Liver (tissue), 9 donors: ENCODE measurements around the gene XG. TPM values are rescaled to one million over a fixed set of nuclear protein-coding genes. Genes with fewer than 3 reads are reported as not detected.

Source experiments
- DNase-seq: peaks from one replicate; pipeline ENCODE4 v3.0.0-alpha.2; 2017; ENCODE audit warnings: low spot score
- H3K27ac ChIP-seq, 2 donors: one replicate each; pipeline ENCODE4 v1.7.0; 2013; ENCODE audit warnings: inconsistent platforms in 2 of 2, low read length in 2 of 2, control low read depth in 1 of 2, low read depth in 1 of 2, mild to moderate bottlenecking in 1 of 2
- H3K27me3 ChIP-seq, 4 donors: one replicate each; pipeline versions ENCODE4 v1.6.1 to v1.7.0; 2013; ENCODE audit warnings: low read length in 3 of 4, inconsistent platforms in 1 of 4, mild to moderate bottlenecking in 1 of 4, moderate library complexity in 1 of 4; ENCODE audit not compliant: control insufficient read depth in 4 of 4, insufficient read depth in 4 of 4
- H3K36me3 ChIP-seq, 4 donors: one replicate each; pipeline versions ENCODE4 v1.6.1 to v1.7.0; 2013; ENCODE audit warnings: low read length in 3 of 4, mild to moderate bottlenecking in 3 of 4, low read depth in 1 of 4, moderate library complexity in 1 of 4; ENCODE audit not compliant: control insufficient read depth in 4 of 4, insufficient read depth in 3 of 4
- H3K4me1 ChIP-seq, 4 donors: one replicate each; pipeline versions ENCODE4 v1.6.1 to v1.7.0; 2013; ENCODE audit warnings: low read length in 3 of 4, mild to moderate bottlenecking in 3 of 4, moderate library complexity in 1 of 4; ENCODE audit not compliant: control insufficient read depth in 4 of 4, insufficient read depth in 4 of 4
- H3K4me3 ChIP-seq, 3 donors: one replicate each; pipeline versions ENCODE4 v1.6.1 to v1.7.0; 2013; ENCODE audit warnings: low read length in 3 of 3, control low read depth in 1 of 3, low read depth in 1 of 3, mild to moderate bottlenecking in 1 of 3
- H3K9ac ChIP-seq, 2 donors: one replicate each; pipeline ENCODE4 v1.7.0; 2013; ENCODE audit warnings: low read length in 2 of 2, mild to moderate bottlenecking in 2 of 2, moderate library complexity in 2 of 2, control low read depth in 1 of 2, low read depth in 1 of 2
- H3K9me3 ChIP-seq, 4 donors: one replicate each; pipeline versions ENCODE4 v1.6.1 to v1.7.0; 2013; ENCODE audit warnings: low read length in 3 of 4; ENCODE audit not compliant: control insufficient read depth in 4 of 4
- EGR1 ChIP-seq, 2 donors: IDR thresholded peaks; 2 replicates each; pipeline ENCODE4 v1.6.1; 2016 to 2018; ENCODE audit warnings: antibody characterized with exemption in 2 of 2, low read depth in 2 of 2
- FOXA1 ChIP-seq: IDR thresholded peaks from 2 replicates; pipeline ENCODE4 v1.6.1; 2016; ENCODE audit warnings: antibody characterized with exemption
- FOXA2 ChIP-seq: IDR thresholded peaks from 2 replicates; pipeline ENCODE4 v1.6.1; 2016; ENCODE audit warnings: antibody characterized with exemption
- GABPA ChIP-seq, 2 donors: IDR thresholded peaks in 1 of 2; conservative IDR thresholded peaks in 1 of 2; 2 replicates each; pipeline ENCODE4 v1.6.1; 2016; ENCODE audit warnings: antibody characterized with exemption in 2 of 2, mild to moderate bottlenecking in 1 of 2, moderate library complexity in 1 of 2
- HNF4A ChIP-seq, 2 donors: conservative IDR thresholded peaks; 2 replicates each; pipeline ENCODE4 v1.6.1; 2016; ENCODE audit warnings: antibody characterized with exemption in 2 of 2, mild to moderate bottlenecking in 2 of 2
- HNF4G ChIP-seq: IDR thresholded peaks from 2 replicates; pipeline ENCODE4 v1.6.1; 2016; ENCODE audit warnings: antibody characterized with exemption
- JUND ChIP-seq, 2 donors: IDR thresholded peaks; 2 replicates each; pipeline ENCODE4 v1.6.1; 2016; ENCODE audit warnings: antibody characterized with exemption in 2 of 2
- NR2F2 ChIP-seq: IDR thresholded peaks from 2 replicates; pipeline ENCODE4 v1.6.1; 2016; ENCODE audit warnings: antibody characterized with exemption
- RAD21 ChIP-seq, 2 donors: IDR thresholded peaks; 2 replicates each; pipeline ENCODE4 v1.6.1; 2016; ENCODE audit warnings: antibody characterized with exemption in 2 of 2, mild to moderate bottlenecking in 2 of 2
- RXRA ChIP-seq, 2 donors: IDR thresholded peaks; 2 replicates each; pipeline ENCODE4 v1.6.1; 2017 to 2018; ENCODE audit warnings: antibody characterized with exemption in 2 of 2, mild to moderate bottlenecking in 1 of 2
- SP1 ChIP-seq: IDR thresholded peaks from 2 replicates; pipeline ENCODE4 v1.6.1; 2018; ENCODE audit warnings: antibody characterized with exemption, mild to moderate bottlenecking
- TAF1 ChIP-seq: conservative IDR thresholded peaks from 2 replicates; pipeline ENCODE4 v1.6.1; 2016; ENCODE audit warnings: antibody characterized with exemption, mild to moderate bottlenecking
- YY1 ChIP-seq: IDR thresholded peaks from 2 replicates; pipeline ENCODE4 v1.6.1; 2016; ENCODE audit warnings: antibody characterized with exemption, mild to moderate bottlenecking
- WGBS: extraction: QIAGEN DNeasy Blood & Tissue Kit; methylation state at CpG from one replicate; pipeline ENCODE4 v1.1.7; 2013; 5-methylcytosine and 5-hydroxymethylcytosine counted together
- polyA plus RNA-seq, 2 donors: library from polyadenylated mRNA; stranded (reverse) in 1 of 2; unstranded in 1 of 2; fragments of 200-250 nt in 1 of 2; fragments of >200 nt in 1 of 2; fragmentation: Nextera tagmentation in 1 of 2; extraction: Ambion mirVana in 1 of 2; gene quantifications; one replicate each; pipeline versions ENCODE4 v1.2.1 to v1.2.3, GENCODE V29; 2013 to 2015
- total RNA-seq, 2 donors: library from RNA; depleted of rRNA; stranded (reverse); fragments of >200 nt; gene quantifications; one replicate each; pipeline ENCODE4 v1.2.3, GENCODE V29; 2014
- TF ChIP-seq, protein P1 (sequence below): IDR thresholded peaks from 2 replicates; pipeline ENCODE4 v1.6.1; 2016; ENCODE audit warnings: antibody characterized with exemption
- TF ChIP-seq, protein P2 (sequence below): fragments of 150-350 bp; IDR thresholded peaks from 2 replicates; pipeline ENCODE4 v1.5.1; 2017; ENCODE audit warnings: improper control_type of control experiment, low read depth, low read length; ENCODE audit not compliant: missing input control
- TF ChIP-seq, protein P3 (sequence below): IDR thresholded peaks from 2 replicates; pipeline ENCODE4 v1.6.1; 2016; ENCODE audit warnings: antibody characterized with exemption, mild to moderate bottlenecking
- TF ChIP-seq, protein P4 (sequence below): IDR thresholded peaks from 2 replicates; pipeline ENCODE4 v1.6.1; 2016; ENCODE audit warnings: antibody characterized with exemption
- TF ChIP-seq, protein P5 (sequence below): IDR thresholded peaks from 2 replicates; pipeline ENCODE4 v1.6.1; 2016; ENCODE audit warnings: antibody characterized with exemption
- donor health status: healthy.
- donor health status: healthy.
- donor health status: healthy.
- donor health status: healthy.
- donor health status: healthy.

Gene XG
- total and polyA plus RNA-seq, 4 donors, result 0.02 to 0.93 (median 0.74) TPM; not detected in 1

DNA sequence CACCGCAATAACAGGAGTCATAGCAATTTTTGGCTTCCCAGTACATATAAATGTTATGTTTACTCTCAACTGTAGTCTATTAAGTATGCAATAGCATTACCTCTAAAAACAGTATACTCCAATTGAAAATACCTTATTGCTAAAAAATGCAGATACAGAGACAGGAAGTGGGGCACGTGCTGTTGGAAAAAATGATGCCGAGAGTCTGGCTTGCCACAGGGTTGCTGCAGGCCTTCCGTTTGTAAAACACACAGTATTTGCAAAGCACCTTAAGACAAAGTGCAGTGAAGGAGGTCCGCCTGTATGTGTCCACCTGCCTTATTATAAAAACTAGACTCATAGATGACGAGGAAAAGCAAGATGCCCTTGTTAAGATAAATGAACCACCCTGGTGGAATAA lies 37.3 kb upstream of the XG start:
- Histone ChIP-seq H3K36me3 (peaks cover 0 to 13% (median 5%) of the 10 kb centered on the region in 4 donors), H3K9ac (no peak overlapping the region), H3K27me3 (no peaks in the 10 kb centered on the region), H3K4me1 (peaks cover 0 to 5% (median 3%) of the 10 kb centered on the region in 4 donors), H3K4me3 (no peak overlapping the region), H3K27ac (no peak overlapping the region), H3K9me3 (no peaks in the 10 kb centered on the region)
- no peak for DNase-seq
- WGBS, result 85% methylated on average over 6 of the region's 6 CpGs
- TF ChIP-seq YY1, result no peak

DNA sequence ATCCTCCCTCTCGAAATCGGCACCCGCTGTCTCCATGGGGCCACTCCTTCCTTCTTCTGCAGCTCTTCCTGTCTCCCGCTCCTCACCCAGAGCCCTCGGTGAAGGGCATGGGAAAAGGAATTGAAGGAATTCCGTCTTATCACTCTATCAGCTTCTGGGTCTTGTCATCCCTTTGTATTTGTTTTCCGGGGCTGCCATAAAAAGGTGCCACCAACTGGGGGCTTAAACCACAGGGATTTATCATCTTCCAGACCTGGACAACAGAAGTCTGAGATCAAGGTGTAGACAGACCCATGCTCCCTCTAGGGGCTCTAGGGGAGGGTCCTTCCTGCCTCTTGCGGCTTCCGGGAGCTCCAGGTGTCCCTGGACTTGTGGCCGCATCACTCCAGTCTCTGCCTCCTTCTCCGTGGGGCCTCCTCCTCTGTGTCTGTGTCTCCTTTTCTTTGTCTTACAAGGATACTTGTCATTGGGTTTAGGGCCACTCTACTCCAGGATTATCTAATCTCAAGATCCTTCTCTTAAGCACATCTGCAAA lies 36.7 kb upstream of the XG start:
- H3K36me3 ChIP-seq, result peaks cover 0 to 13% (median 5%) of the 10 kb centered on the region in 4 donors
- no peak overlapping the region for H3K4me3 ChIP-seq
- peaks cover 0 to 8% (median 3%) of the 10 kb centered on the region in 4 donors for H3K4me1 ChIP-seq
- no peak for DNase-seq
- H3K9me3 ChIP-seq, result no peaks in the 10 kb centered on the region
- TF ChIP-seq RAD21 (IDR thresholded peaks at IDR 0.05) (no peak), SP1 (no peak), NR2F2 (no peak), FOXA1 (no peak), EGR1 (IDR thresholded peaks at IDR 0.05; ENCODE audit: low read depth in 2 of 2) (no peak), YY1 (no peak), JUND (IDR thresholded peaks at IDR 0.05) (no peak), HNF4A (conservative IDR thresholded peaks at IDR 0.05) (no peak), TAF1 (no peak), HNF4G (no peak), RXRA (IDR thresholded peaks at IDR 0.05) (no peak), FOXA2 (no peak), GABPA (IDR thresholded peaks at IDR 0.05 in 1 of 2, conservative IDR thresholded peaks at IDR 0.05 in 1 of 2) (no peak)
- TF ChIP-seq, protein P1, sequence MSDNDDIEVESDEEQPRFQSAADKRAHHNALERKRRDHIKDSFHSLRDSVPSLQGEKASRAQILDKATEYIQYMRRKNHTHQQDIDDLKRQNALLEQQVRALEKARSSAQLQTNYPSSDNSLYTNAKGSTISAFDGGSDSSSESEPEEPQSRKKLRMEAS, result no peak
- TF ChIP-seq, protein P2, sequence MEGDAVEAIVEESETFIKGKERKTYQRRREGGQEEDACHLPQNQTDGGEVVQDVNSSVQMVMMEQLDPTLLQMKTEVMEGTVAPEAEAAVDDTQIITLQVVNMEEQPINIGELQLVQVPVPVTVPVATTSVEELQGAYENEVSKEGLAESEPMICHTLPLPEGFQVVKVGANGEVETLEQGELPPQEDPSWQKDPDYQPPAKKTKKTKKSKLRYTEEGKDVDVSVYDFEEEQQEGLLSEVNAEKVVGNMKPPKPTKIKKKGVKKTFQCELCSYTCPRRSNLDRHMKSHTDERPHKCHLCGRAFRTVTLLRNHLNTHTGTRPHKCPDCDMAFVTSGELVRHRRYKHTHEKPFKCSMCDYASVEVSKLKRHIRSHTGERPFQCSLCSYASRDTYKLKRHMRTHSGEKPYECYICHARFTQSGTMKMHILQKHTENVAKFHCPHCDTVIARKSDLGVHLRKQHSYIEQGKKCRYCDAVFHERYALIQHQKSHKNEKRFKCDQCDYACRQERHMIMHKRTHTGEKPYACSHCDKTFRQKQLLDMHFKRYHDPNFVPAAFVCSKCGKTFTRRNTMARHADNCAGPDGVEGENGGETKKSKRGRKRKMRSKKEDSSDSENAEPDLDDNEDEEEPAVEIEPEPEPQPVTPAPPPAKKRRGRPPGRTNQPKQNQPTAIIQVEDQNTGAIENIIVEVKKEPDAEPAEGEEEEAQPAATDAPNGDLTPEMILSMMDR, result no peak
- TF ChIP-seq, protein P3, sequence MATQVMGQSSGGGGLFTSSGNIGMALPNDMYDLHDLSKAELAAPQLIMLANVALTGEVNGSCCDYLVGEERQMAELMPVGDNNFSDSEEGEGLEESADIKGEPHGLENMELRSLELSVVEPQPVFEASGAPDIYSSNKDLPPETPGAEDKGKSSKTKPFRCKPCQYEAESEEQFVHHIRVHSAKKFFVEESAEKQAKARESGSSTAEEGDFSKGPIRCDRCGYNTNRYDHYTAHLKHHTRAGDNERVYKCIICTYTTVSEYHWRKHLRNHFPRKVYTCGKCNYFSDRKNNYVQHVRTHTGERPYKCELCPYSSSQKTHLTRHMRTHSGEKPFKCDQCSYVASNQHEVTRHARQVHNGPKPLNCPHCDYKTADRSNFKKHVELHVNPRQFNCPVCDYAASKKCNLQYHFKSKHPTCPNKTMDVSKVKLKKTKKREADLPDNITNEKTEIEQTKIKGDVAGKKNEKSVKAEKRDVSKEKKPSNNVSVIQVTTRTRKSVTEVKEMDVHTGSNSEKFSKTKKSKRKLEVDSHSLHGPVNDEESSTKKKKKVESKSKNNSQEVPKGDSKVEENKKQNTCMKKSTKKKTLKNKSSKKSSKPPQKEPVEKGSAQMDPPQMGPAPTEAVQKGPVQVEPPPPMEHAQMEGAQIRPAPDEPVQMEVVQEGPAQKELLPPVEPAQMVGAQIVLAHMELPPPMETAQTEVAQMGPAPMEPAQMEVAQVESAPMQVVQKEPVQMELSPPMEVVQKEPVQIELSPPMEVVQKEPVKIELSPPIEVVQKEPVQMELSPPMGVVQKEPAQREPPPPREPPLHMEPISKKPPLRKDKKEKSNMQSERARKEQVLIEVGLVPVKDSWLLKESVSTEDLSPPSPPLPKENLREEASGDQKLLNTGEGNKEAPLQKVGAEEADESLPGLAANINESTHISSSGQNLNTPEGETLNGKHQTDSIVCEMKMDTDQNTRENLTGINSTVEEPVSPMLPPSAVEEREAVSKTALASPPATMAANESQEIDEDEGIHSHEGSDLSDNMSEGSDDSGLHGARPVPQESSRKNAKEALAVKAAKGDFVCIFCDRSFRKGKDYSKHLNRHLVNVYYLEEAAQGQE, result no peak
- TF ChIP-seq, protein P4, sequence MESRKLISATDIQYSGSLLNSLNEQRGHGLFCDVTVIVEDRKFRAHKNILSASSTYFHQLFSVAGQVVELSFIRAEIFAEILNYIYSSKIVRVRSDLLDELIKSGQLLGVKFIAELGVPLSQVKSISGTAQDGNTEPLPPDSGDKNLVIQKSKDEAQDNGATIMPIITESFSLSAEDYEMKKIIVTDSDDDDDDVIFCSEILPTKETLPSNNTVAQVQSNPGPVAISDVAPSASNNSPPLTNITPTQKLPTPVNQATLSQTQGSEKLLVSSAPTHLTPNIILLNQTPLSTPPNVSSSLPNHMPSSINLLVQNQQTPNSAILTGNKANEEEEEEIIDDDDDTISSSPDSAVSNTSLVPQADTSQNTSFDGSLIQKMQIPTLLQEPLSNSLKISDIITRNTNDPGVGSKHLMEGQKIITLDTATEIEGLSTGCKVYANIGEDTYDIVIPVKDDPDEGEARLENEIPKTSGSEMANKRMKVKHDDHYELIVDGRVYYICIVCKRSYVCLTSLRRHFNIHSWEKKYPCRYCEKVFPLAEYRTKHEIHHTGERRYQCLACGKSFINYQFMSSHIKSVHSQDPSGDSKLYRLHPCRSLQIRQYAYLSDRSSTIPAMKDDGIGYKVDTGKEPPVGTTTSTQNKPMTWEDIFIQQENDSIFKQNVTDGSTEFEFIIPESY, result no peak
- TF ChIP-seq, protein P5, sequence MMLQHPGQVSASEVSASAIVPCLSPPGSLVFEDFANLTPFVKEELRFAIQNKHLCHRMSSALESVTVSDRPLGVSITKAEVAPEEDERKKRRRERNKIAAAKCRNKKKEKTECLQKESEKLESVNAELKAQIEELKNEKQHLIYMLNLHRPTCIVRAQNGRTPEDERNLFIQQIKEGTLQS, result no peak
- no peaks in the 10 kb centered on the region for H3K27me3 ChIP-seq
- no peak overlapping the region for H3K9ac ChIP-seq
- no peak overlapping the region for H3K27ac ChIP-seq
- 86% methylated on average over 11 of the region's 11 CpGs for WGBS
